Muscle layer of duodenum (tissue), 2 donors: ENCODE data around the gene COL19A1.

ENCODE experiments used
- H3K27ac ChIP-seq: one replicate; pipeline ENCODE4 v1.7.0; 2013; ENCODE audit warnings: mild to moderate bottlenecking, low read length
- H3K27me3 ChIP-seq: one replicate; pipeline ENCODE4 v1.7.0; 2013; ENCODE audit warnings: low read depth, mild to moderate bottlenecking, control low read depth, low read length
- H3K36me3 ChIP-seq, 2 donors: one replicate each; pipeline ENCODE4 v1.7.0; 2013; ENCODE audit warnings: low read length in 2 of 2, control low read depth in 1 of 2, mild to moderate bottlenecking in 1 of 2; ENCODE audit not compliant: insufficient read depth in 2 of 2, control insufficient read depth in 1 of 2
- H3K4me1 ChIP-seq, 2 donors: one replicate each; pipeline ENCODE4 v1.7.0; 2013; ENCODE audit warnings: low read length in 2 of 2, mild to moderate bottlenecking in 2 of 2, control low read depth in 1 of 2, moderate library complexity in 1 of 2; ENCODE audit not compliant: insufficient read depth in 2 of 2, control insufficient read depth in 1 of 2
- H3K4me3 ChIP-seq, 2 donors: one replicate each; pipeline ENCODE4 v1.7.0; 2013; ENCODE audit warnings: low read length in 2 of 2, low read depth in 1 of 2, mild to moderate bottlenecking in 1 of 2
- H3K9me3 ChIP-seq, 2 donors: one replicate each; pipeline ENCODE4 v1.7.0; 2013; ENCODE audit warnings: low read length in 2 of 2, control low read depth in 1 of 2, mild to moderate bottlenecking in 1 of 2; ENCODE audit not compliant: control insufficient read depth in 1 of 2
- donor health status: healthy.

The COL19A1 gene

DNA sequence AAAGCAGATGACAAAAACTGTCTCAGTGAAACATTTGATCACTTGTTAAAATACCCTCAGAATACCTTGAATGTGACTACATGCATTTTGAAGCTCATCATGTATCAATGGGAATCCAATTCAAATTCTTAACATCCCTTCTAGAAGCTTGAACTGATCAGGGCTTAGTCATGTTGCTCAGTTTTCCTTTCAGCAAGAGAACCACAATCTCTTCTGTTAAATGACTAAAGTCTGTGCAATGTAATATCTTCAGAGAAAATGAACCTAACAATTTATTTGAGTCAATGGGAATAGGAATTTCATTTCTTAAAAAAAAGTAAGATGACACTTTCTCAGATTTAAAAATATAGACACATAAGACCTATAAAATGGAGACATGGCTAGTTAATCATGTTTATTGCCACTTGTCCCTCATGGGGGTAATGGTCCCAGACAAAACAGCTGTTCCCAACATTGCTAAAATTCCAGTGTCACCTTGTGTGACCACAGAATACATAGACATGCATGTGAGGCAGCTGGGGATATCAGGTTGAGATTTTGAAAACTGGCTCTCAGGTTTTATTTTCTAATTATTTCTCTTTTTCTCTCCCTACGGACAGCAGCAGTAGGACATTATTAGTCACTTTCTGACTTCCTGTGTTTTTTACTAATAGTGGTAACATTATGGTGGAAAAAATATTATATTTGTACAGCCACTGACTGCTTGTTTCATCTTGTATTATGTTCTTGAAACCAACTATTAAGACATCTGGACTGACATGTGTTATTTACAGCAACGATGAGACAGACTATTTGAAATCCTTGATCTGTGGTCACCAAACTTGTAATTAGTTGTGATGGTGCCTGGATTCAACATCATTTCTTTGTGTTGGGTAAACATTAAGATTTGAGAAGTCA, 244.0 kb downstream of the COL19A1 start:
- H3K36me3 ChIP-seq: no peaks in the 10 kb centered on the region
- no peaks in the 10 kb centered on the region for H3K4me1 ChIP-seq
- no peaks in the 10 kb centered on the region for H3K27me3 ChIP-seq
- no peak overlapping the region for H3K27ac ChIP-seq
- no peaks in the 10 kb centered on the region for H3K9me3 ChIP-seq
- H3K4me3 ChIP-seq: no peak overlapping the region

DNA sequence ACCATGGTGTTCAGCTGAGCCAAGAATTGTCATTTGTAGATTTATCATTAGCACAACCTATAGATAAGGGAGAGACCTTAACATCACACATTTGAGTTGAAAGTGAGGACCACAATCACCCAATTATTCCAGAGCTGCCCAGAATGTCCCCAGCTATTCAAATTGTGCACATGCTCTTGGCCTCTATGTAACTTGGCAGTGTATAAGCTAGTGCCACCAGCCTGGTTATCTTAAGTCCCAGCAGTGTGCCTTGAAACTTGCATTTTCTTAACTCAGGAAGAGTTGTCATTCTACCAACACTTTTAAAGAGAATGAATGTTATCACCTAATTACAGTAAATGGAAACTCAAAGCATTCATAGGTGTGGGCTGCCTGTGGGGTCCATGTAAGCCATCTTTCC, 245.4 kb downstream of the COL19A1 start:
- Histone ChIP-seq H3K27ac (no peak overlapping the region), H3K4me1 (no peaks in the 10 kb centered on the region), H3K9me3 (no peaks in the 10 kb centered on the region), H3K36me3 (no peaks in the 10 kb centered on the region), H3K4me3 (no peak overlapping the region), H3K27me3 (no peaks in the 10 kb centered on the region)

DNA sequence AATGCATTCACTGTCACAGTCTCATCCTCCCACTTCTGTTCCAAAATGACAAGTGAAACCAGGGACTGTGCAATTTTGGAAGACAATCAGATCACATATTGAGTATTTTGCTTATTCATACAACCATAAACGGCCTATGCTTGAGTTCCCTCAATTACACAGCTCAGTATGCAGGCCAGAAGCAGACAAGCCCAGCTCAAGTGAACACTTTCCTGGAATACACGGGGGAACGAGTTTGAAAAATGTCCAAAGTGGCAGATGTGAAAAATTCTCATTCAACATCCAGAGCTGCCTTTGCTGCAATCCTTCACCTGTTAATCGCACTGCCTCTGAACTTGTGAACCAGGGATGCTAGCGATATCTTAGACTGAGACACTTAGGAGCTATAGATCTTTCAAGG, 246.4 kb downstream of the COL19A1 start:
- Histone ChIP-seq H3K36me3 (no peaks in the 10 kb centered on the region), H3K27me3 (no peaks in the 10 kb centered on the region), H3K4me3 (no peak overlapping the region), H3K27ac (no peak overlapping the region), H3K4me1 (no peaks in the 10 kb centered on the region), H3K9me3 (no peaks in the 10 kb centered on the region)

DNA sequence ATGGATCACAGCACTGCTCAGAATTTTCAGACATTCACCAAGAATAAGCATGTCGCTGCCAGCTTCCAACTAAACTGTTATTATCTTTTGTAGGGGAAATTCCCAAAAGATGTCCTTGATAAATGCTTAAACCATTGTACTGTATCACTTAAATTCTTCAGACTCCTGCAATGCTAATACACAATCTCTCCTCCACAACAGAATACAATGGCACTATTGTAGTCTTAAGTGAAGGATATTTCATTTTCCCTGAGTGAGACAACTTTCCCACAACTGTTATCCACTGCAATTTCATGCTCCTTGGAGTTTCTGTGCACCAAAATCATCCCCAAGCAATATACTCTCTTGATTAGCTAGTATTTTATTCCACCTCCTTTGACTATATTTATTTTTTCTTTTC, 246.8 kb downstream of the COL19A1 start:
- H3K27me3 ChIP-seq: no peaks in the 10 kb centered on the region
- no peaks in the 10 kb centered on the region for H3K9me3 ChIP-seq
- no peaks in the 10 kb centered on the region for H3K36me3 ChIP-seq
- no peak overlapping the region for H3K27ac ChIP-seq
- no peaks in the 10 kb centered on the region for H3K4me1 ChIP-seq
- H3K4me3 ChIP-seq: no peak overlapping the region

DNA sequence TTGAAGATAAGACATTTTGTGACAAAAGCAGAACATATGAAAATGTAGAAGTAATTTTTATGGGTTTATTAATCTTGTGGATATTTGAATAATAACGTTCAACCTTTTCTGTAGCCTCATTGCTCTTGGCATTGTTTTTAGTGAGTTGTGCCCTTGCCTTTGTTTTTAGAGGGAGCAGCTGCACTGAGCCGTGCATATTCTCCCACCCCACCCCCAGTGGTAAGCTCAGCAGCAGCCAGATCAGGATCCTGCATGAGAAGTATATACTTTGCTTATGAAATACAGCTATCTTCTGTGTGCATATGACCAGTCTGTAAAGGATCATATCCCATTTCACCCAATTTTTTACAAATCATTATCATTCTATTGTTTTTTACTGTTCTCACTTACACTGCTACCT, 252.3 kb downstream of the COL19A1 start:
- no peak overlapping the region for H3K4me3 ChIP-seq
- no peaks in the 10 kb centered on the region for H3K9me3 ChIP-seq
- no peaks in the 10 kb centered on the region for H3K36me3 ChIP-seq
- no peaks in the 10 kb centered on the region for H3K27me3 ChIP-seq
- no peak overlapping the region for H3K27ac ChIP-seq
- H3K4me1 ChIP-seq: no peaks in the 10 kb centered on the region

DNA sequence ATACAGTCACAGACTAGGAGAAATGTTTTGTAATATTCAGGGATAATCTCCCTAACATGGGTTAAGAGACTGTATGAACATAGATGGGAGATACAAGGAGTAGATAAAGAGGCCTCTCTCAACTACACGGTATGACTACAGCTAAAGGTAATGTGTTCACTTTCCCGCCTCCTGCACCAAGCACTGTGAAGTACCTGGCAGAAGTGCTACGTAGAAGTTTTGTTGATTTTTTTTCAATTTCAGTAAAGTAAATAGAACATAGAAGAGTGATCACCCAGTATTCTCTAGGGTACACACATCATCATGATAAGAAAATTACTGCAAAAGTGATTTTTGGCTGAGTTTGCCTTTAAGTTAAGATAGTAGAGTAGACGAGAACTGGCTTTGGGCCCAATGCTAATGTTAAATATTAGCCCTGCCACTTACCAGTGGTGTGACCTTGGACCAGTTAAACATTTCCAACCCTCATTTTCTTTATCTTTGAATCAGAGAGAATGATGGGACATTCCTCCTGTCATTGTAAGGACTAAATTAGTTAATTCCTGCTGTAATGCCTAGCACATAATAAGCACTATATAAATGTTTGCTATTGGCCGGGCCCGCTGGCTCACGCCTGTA, 253.0 kb downstream of the COL19A1 start:
- Histone ChIP-seq H3K27me3 (no peaks in the 10 kb centered on the region), H3K9me3 (no peaks in the 10 kb centered on the region), H3K4me3 (no peak overlapping the region), H3K4me1 (no peaks in the 10 kb centered on the region), H3K36me3 (no peaks in the 10 kb centered on the region), H3K27ac (no peak overlapping the region)

DNA sequence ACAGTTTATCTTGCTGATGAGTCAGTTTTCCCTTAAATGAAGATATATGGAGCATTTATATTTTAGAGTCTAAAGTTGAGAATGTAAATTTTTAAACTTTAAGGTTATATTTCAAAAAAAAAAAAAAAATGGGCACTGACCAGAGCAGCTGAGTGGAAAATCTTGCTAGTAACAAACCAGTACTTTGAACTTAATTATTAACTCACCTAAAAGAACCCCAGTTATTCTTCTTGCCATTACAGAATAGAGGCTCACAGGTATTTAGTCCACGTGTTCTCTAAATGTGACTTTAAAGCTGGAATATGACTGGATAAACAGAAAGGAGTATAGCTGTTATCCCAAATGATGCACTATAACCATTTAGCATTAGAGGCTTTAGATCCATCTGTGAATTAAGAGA, 258.1 kb downstream of the COL19A1 start:
- H3K27ac ChIP-seq: no peak overlapping the region
- no peaks in the 10 kb centered on the region for H3K36me3 ChIP-seq
- no peaks in the 10 kb centered on the region for H3K4me1 ChIP-seq
- H3K27me3 ChIP-seq: no peaks in the 10 kb centered on the region
- H3K9me3 ChIP-seq: no peaks in the 10 kb centered on the region
- no peak overlapping the region for H3K4me3 ChIP-seq

DNA sequence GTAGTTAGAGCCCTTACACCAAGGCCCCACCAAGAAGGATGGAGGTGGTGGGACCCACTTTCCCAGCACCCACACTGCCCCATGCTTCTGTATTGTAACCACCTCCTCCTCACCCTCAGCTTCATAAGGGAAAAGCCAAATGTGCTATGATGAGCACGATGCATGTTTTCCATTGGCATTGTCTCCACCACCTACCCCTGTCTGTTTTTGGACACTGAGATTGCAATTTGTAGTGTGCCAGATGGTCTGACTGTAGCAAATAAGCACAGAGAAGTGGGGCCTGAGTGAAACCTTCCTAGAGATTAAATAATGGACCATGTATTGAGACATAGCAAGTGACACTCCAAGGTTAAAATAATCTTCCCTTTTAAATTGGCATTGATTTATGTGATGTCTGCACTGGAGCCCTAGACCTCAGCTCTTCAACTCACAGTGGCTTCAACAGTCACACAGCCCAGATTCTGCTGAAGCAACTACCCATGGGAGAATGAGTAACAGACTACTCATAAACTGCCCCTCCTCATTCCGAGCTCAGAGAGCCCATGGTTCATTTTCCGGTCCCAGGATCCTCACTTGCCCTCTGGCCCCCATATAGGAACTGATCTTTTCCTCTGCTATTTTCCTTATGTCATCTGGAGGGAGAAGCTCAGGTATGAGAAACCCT, 258.7 kb downstream of the COL19A1 start:
- Histone ChIP-seq H3K4me3 (no peak overlapping the region), H3K27me3 (no peaks in the 10 kb centered on the region), H3K9me3 (no peaks in the 10 kb centered on the region), H3K27ac (no peak overlapping the region), H3K36me3 (no peaks in the 10 kb centered on the region), H3K4me1 (no peaks in the 10 kb centered on the region)

DNA sequence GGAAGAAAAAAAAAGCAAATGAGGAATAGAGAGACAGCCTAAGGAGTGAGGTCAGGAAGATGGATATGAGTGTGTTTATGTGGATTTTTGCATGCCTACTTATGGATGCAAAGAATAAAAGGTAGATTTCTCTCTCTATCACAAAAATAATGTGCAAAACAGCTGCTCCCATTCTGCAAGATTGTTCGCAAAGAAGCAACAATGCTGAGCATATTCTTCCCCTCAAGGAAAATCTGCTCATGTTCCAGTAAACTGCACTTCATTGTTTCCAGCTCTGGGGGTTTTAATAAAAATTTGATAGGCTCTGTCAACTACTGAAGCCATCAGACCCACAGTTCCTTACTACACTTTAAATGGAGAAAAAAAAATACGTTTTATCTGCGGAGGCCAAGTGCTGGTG, 259.2 kb downstream of the COL19A1 start:
- Histone ChIP-seq H3K27ac (no peak overlapping the region), H3K4me3 (no peak overlapping the region), H3K27me3 (no peaks in the 10 kb centered on the region), H3K36me3 (no peaks in the 10 kb centered on the region), H3K4me1 (no peaks in the 10 kb centered on the region), H3K9me3 (no peaks in the 10 kb centered on the region)

DNA sequence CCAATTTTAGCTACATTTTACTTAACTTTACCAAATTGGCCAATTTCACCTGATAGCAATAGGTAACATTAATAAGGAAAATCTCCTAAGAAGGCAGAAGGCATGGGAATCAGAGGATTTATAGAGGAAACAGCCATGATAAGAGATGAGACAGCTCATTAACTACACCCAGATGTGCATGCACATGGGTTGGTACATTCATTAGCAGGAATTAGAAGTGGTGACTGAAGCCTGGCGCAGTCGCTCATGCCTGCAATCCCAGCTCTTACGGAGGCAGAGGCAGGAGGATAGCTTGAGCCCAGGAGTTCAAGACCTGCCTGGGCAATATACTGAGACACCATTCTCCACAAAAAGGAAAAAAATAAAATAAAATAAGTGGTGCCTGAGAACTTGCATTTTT, 263.0 kb downstream of the COL19A1 start:
- no peak overlapping the region for H3K27ac ChIP-seq
- no peaks in the 10 kb centered on the region for H3K36me3 ChIP-seq
- no peak overlapping the region for H3K4me3 ChIP-seq
- no peaks in the 10 kb centered on the region for H3K9me3 ChIP-seq
- no peaks in the 10 kb centered on the region for H3K27me3 ChIP-seq
- H3K4me1 ChIP-seq: no peaks in the 10 kb centered on the region

DNA sequence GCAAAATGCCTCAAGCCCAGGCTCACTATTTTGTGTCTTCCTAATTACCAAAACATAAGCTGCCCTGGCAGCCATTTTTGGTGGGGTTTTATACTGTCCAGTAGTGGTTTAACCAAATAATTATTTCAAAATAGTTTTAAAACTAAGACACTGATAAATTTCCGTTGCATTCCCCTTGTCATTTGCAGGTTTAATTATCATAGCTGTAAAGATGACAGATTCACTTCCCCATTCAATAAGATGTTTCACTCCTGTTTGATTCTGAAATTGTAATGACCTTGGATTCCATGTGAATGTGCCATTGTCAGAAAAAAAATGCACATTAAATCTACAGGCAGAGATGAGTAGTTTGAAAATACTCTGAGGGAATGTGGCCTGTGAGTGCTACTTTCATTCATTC, 264.5 kb downstream of the COL19A1 start:
- no peaks in the 10 kb centered on the region for H3K36me3 ChIP-seq
- no peaks in the 10 kb centered on the region for H3K4me1 ChIP-seq
- no peaks in the 10 kb centered on the region for H3K27me3 ChIP-seq
- no peak overlapping the region for H3K27ac ChIP-seq
- H3K9me3 ChIP-seq: no peaks in the 10 kb centered on the region
- H3K4me3 ChIP-seq: no peak overlapping the region
